NCI-H524 (cell line): ENCODE results near the gene GMCL1.

Experiments
- DNase-seq, 2 experiments: peaks; one replicate each; lab custom pipeline; 2025; lab: John Stamatoyannopoulos, UW

The GMCL1 gene

GRCh38 chr2:69926849-69927515, 97.5 kb downstream of the GMCL1 start:
- no peak for DNase-seq
